IPS-NIHi7 (cell line): ENCODE results near the gene IL1B.

ENCODE experiments used
- DNase-seq: peaks from one replicate; pipeline ENCODE4 v3.0.0; 2012; ENCODE audit warnings: mixed read lengths; ENCODE audit errors: extremely low spot score

Gene IL1B

DNA sequence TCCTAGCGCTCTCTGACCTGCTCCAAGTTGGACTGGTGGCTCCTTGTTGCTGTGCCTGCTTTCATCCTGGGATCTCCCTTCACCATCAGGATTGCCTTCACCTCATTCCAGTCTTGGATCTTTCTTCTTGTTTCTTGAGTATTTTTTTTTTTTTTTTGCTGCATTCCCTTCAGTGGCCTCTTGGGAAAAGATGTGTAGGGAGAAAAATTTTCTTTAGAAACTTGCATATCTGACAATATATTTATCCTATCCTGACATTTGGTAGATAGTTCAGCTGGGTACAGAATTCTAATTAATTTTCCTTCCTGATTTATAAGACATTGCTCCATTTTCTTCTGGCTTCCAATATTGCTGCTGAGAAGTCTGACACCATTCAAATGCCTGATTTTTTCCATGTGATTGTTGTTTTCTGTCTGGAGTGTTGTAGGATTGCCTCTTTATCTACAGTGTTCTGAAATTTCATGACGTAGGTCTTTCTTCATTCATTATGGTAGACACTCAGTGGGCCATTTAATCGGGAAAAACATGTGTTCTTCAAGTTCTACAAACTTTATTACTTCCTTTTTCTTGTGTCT, 29.3 kb downstream of the IL1B start:
- DNase-seq, result no peak

GRCh38 chr2:112805542-112805941, 31.0 kb downstream of the IL1B start:
- no peak for DNase-seq

DNA sequence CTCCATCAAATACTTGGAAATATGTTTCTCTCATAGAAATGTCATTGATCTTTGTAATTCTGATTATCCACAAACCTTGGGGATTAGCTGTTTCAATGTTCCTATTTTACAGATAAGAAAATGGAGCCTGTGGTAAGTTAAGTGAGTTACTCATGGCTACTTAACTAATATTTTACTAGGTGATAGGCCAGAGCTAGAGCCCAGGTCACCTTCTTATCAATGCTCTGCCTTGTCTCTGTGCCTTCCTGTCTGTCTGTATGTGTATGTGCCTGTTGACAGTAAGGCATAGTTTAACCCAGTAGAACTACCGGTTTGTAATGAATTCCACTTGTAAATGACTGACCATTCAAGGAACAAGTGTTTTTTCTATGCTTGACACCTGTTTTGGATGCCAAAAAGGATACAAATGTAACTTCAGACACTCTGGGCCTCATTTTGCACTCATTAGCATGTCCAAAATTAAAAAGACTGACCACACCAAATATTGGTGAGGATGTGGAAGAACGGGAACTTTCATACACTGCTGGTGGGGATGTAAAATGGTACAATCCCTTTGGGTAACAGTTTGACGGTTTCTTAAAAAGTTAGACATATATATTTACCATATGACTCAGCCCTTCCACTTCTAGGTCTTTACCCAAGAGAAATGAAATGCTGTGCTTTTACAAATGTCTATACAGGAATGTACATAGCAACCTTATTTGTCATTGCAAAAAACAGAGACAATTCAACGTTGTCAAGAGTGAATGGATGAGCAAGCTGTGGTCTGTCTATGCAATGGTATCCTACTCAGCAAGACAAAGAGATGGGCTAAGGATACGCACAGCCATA, 32.7 kb downstream of the IL1B start:
- DNase-seq, result no peak

- no peak for DNase-seq
Measured at GRCh38 chr2:112800881-112801583, 35.5 kb downstream of the IL1B start.

DNA sequence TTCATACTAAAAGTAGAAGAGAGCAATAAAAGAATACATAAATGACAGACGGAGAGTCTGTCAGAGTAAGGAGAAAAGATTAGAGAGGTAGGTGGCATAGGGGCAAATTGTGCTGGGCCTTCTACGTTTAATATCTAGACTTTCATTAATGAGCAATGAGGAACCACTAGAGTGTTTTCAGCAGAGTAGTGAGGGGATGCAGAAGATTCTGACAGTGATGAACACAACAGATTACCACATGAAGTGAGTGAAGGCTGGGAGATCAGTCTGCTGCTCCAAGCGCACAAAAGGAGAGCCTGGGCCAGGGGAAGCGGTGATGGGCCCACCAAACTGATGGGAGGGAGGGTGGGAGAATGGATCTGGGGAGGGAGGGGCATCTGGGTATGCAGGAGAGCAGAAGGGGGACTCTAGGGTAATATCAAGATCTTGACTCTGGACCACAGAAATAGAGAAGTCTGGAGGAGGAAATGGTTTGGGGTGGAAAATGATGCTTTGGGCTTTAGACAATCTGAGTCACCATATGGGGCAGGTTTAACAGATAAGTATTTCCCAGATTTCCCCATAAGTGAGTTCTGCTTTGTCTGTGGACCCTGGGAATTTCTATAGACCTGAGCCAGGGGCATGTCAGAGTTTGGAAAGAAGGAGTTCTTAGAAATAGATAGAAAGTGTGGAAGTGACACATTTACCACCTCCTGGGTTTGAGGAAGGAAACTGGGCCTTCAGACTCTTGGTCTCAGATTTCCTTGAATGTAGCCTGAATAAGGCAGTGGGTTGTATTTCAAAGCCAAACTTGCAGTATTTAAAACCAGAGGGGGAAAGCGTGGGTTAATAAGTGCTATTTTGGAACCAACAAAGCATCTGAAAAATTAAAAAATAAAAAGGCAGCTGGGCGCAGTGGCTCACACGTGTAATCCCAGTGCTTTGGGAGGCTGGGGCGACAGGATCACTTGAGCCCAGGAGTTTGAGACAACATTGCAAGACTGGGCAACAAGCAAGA, 37.3 kb downstream of the IL1B start:
- no peak for DNase-seq

DNA sequence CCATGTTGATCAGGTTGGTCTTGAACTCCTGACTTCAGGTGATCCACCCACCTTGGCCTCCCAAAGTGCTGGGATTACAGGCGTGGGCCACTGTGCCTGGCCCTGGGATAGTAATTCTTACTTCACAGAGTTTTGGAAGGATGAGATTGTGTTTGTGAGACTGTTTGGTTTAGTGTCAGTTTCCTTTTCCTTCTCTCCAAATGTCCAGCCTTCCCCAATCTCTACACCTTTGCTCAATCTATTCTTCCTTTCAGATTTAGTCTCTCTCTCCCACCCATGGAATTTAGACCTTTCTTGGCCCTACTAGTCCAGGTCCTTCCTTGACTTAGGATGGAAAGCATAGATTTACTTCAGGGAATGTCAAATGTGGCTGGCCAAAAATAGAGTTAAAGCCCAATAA, 40.1 kb downstream of the IL1B start:
- DNase-seq, result no peak

- no peak for DNase-seq
Measured at GRCh38 chr2:112795774-112796173, 40.8 kb downstream of the IL1B start.

- DNase-seq, result no peak
Measured at GRCh38 chr2:112794841-112795240, 41.7 kb downstream of the IL1B start.

- no peak for DNase-seq
Measured at GRCh38 chr2:112794131-112794733, 42.3 kb downstream of the IL1B start.

DNA sequence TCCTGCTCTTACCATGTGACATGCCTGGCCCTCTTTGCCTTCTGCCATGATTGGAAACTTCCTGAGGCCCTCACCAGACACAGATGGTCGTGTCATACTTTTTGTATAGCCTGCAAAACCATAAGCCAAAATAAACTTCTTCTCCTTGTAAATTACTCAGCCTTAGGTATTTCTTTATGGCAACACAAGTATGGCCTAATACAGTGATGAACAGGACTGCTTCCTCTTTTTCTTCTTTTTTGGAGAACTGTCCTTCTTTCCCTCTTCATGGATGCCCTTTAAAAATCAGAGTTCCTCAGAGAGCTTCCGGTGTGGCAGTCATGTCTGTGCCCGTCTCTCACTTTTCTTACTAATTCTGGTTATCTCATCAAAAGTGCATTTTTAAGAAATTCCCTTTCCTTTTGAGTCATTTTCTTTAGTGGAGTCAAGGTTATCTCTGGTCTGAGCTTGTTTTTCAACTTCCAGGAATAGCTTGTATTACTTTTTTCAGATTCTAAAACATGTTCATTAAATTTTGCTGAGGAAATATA, 43.1 kb downstream of the IL1B start:
- DNase-seq, result no peak

DNA sequence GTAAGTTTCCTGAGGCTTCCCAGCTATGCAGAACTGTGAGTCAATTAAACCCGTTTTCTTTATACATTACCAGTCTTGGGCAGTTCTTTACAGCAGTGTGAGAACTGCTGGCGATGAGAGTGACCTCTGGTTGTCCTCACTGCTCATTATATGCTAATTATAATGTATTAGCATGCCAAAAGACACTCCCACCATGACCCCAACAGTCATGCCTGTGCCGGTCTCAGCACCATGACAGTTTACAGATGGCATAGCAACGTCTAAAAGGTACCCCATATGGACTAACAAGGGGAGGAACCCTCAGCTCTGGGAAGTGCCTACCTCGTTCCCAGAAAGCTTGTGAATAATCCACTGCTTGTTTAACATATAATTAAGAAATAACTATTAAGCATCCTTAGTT, 44.2 kb downstream of the IL1B start:
- no peak for DNase-seq

- no peak for DNase-seq
Measured at GRCh38 chr2:112791693-112792230, 44.8 kb downstream of the IL1B start.

DNA sequence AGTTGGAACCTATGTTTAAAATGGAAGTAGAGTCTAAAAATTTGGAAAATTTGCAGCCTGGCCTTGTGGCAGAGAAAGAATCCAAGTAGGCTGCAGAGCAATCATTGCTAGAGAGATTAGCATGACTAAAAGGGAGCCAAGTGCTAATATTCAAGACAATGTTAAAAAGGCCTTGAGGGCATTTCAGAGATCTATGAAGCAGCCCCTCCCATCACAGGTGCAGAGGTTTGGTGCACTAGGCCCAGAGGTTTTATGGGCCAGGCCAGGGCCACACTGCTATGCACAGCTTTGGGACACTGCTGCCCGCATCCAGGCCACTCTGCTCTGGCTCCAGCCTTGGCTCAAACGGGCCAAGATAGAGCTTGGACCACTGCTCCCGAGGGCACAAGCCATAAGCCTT, 45.6 kb downstream of the IL1B start:
- DNase-seq, result no peak

DNA sequence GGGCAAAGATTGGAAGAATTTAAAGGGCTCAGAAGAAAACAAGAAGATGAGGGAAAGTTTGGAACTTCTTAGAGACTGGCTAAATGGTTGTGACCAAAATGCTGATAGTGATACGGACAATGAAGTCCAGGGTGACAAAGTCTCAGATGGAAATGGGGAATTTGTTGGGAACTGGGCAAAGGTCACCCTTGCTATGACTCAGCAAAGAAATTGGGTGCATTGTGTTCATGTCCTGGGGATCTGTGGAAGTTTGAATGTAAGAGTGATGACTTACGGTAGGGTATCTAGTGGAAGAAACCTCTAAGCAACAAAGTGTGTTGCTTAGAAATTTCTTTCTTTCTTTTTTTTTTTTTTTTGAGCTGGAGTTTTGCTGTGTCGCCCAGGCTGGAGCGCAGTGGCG, 46.3 kb downstream of the IL1B start:
- DNase-seq, result no peak

DNA sequence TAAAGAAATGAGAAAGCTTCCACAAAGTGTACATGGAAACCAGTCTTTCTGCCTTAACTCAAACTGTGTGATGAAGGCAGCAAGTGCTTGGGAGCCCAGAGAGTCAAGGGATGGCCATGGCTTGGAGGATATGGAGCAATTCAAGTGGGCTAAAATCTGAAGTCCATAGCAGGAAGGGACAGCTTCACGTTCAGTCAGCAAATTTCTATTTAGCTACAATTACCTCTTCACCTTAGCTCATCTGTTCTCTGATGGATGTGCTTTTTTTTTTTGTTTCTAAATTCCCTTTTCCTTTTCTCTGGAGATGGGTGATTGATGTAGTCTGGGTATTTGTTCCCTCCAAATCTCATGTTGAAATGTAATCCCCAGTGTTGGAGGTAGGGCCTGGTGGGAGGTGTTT, 47.4 kb downstream of the IL1B start:
- DNase-seq, result no peak

DNA sequence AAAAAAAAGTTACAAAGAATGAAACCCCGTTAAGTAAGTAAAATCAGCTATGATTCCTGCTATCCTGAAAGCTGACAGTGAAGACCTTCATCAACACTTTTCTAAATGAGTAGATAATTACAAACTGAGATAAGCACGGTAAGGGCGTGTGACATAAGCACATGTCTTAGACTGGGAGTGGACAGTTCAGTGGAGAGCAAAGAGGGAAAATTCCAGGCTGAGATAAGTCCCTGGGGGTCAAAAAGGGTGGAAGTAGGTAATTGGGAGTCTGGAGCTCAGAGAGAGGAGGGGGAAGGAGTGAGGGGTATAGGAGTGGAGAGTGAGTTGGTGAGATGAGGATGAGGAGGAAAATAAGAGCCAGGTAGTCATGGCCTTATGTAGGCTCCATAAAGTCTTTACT, 47.9 kb downstream of the IL1B start:
- DNase-seq, result no peak

- DNase-seq, result no peak
Measured at GRCh38 chr2:112787729-112788393, 48.7 kb downstream of the IL1B start.

- no peak for DNase-seq
Measured at GRCh38 chr2:112787294-112787693, 49.3 kb downstream of the IL1B start.

GRCh38 chr2:112784199-112785189, 52.1 kb downstream of the IL1B start, which contains the start of gene IL1A:
Gene IL1A, minus strand, starts transcription at chr2:112784493. Its CDS starts 723 bp downstream, at chr2:112783770.
- peak; percentile 76 for DNase-seq
